Esophagus muscularis mucosa (tissue), 4 donors: ENCODE results near the gene NEK5. TPM values are rescaled to one million over a fixed set of nuclear protein-coding genes. Genes with fewer than 3 reads are reported as not detected.

ENCODE experiments used
- DNase-seq: peaks from one replicate; pipeline ENCODE4 v3.0.0-alpha.2; 2017; ENCODE audit errors: extremely low spot score
- H3K27ac ChIP-seq, 4 donors: fragments of 200-600 bp; sonication (generic); replicated peaks in 1 of 4; 1 replicate in 3 of 4; 2 replicates in 1 of 4; pipeline ENCODE4 v1.5.1; 2016 to 2019; ENCODE audit warnings: mild to moderate bottlenecking in 1 of 4
- H3K27me3 ChIP-seq, 4 donors: fragments of 200-600 bp; sonication (generic); one replicate each; pipeline versions ENCODE4 v1.5.1 to v1.6.0; 2016 to 2019
- H3K36me3 ChIP-seq, 4 donors: fragments of 200-600 bp; sonication (generic); one replicate each; pipeline ENCODE4 v1.5.1; 2016 to 2019
- H3K4me1 ChIP-seq, 4 donors: fragments of 200-600 bp; sonication (generic); one replicate each; pipeline ENCODE4 v1.5.1; 2016 to 2019
- H3K4me3 ChIP-seq, 4 donors: fragments of 200-600 bp; sonication (generic); 1 replicate in 2 of 4; 2 replicates in 2 of 4; pipeline ENCODE4 v1.5.1; 2016 to 2019; ENCODE audit warnings: mild to moderate bottlenecking in 4 of 4, moderate library complexity in 1 of 4
- H3K9me3 ChIP-seq, 4 donors: fragments of 200-600 bp; sonication (generic); 1 replicate in 3 of 4; 2 replicates in 1 of 4; pipeline ENCODE4 v1.5.1; 2016 to 2019
- EP300 ChIP-seq: sonication (generic); formaldehyde crosslinking; IDR thresholded peaks from one replicate; pipeline ENCODE4 v1.6.1; 2017; ENCODE audit warnings: antibody characterized with exemption
- POLR2A ChIP-seq: fragments of 450-650 bp; IDR thresholded peaks from one replicate; pipeline ENCODE4 v1.6.1; 2017; ENCODE audit warnings: antibody characterized with exemption, moderate library complexity, mild to moderate bottlenecking, low read depth
- POLR2AphosphoS5 ChIP-seq, 2 donors: sonication (generic); formaldehyde crosslinking; IDR thresholded peaks; one replicate each; pipeline ENCODE4 v1.6.1; 2017; ENCODE audit warnings: antibody characterized with exemption in 2 of 2
- WGBS: methylation state at CpG from one replicate; pipeline ENCODE4 v1.1.5; 2018; 5-methylcytosine and 5-hydroxymethylcytosine counted together
- intact Hi-C: fragments of 100-400 bp; cut with DNase I; formaldehyde crosslinking; loops from one replicate; pipeline ENCODE4 v1.15.1; 2023
- total RNA-seq, 4 donors: library from RNA; depleted of rRNA; stranded (reverse); fragments of >200 nt; gene quantifications; one replicate each; pipeline versions ENCODE4 v1.1.0 to v1.2.1, GENCODE V29; 2016
- TF ChIP-seq, protein P1 (sequence below), 3 experiments: fragments of 200-600 bp in 2 of 3; fragments of 450-650 bp in 1 of 3; sonication (generic) in 2 of 3; IDR thresholded peaks; one replicate each; pipeline ENCODE4 v1.5.1; 2017 to 2019; ENCODE audit warnings: antibody characterized with exemption in 3 of 3, mild to moderate bottlenecking in 2 of 3, moderate library complexity in 1 of 3

The NEK5 gene
- total RNA-seq, 4 donors from 2014 or later = 0.17 to 0.34 (median 0.26) TPM; not detected in 1

DNA sequence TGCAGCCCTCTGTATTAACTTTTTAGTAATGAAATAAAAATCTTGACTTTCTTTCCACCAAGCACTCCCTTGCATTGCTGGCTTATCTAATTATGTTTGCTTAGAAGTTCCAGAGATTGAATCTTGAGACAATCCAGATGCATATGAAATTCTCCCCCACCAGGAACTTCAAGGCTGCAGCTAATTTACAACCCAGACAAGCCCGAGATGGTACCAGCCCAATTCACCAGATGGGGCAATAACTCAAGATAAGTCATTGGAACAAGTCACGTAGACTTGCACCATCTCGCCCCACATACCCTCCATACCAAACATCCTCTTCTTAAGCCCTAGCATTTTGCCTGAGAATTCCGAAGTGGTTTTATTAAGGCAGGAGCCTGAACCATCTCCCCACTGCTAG lies 75.4 kb downstream of the NEK5 start:
- TF ChIP-seq EP300 (no peak), POLR2AphosphoS5 (IDR thresholded peaks at IDR 0.05) (no peak), POLR2A (no peak)
- TF ChIP-seq, protein P1, sequence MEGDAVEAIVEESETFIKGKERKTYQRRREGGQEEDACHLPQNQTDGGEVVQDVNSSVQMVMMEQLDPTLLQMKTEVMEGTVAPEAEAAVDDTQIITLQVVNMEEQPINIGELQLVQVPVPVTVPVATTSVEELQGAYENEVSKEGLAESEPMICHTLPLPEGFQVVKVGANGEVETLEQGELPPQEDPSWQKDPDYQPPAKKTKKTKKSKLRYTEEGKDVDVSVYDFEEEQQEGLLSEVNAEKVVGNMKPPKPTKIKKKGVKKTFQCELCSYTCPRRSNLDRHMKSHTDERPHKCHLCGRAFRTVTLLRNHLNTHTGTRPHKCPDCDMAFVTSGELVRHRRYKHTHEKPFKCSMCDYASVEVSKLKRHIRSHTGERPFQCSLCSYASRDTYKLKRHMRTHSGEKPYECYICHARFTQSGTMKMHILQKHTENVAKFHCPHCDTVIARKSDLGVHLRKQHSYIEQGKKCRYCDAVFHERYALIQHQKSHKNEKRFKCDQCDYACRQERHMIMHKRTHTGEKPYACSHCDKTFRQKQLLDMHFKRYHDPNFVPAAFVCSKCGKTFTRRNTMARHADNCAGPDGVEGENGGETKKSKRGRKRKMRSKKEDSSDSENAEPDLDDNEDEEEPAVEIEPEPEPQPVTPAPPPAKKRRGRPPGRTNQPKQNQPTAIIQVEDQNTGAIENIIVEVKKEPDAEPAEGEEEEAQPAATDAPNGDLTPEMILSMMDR (IDR thresholded peaks at IDR 0.05) = no peak
- 83% methylated on average over 4 of the region's 4 CpGs for WGBS
- H3K4me1 ChIP-seq = no peaks in the 10 kb centered on the region
- H3K4me3 ChIP-seq = no peak overlapping the region
- no peaks in the 10 kb centered on the region for H3K27me3 ChIP-seq
- peaks cover 0 to 5% (median 0%) of the 10 kb centered on the region in 4 donors for H3K9me3 ChIP-seq
- DNase-seq = no peak
- no peaks in the 10 kb centered on the region for H3K36me3 ChIP-seq
- no peak overlapping the region for H3K27ac ChIP-seq
- intact Hi-C loops = no loop called here

DNA sequence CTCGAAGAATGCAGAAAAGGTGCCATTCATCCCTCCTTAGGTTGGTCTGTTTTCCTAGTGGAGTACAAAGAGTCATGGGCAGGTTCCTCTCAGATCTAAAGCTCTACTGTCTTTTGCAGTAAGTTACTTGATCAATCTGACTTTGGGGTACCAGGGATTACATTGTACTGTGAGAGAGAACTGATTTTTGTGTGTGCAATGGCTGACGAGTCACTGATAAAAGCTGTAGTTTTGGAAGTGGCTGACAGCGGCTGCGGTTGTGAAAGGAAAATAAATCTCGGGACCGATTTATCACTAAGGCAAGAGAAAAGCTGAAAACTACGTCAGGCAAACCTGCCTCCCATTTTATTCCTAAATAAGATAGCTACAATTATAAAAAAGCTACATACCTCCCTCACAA lies 77.5 kb downstream of the NEK5 start:
- Histone ChIP-seq H3K27ac (no peak overlapping the region), H3K27me3 (no peaks in the 10 kb centered on the region), H3K36me3 (no peaks in the 10 kb centered on the region), H3K9me3 (peaks cover 0 to 5% (median 0%) of the 10 kb centered on the region in 4 donors), H3K4me1 (no peaks in the 10 kb centered on the region), H3K4me3 (no peak overlapping the region)
- intact Hi-C loops = no loop called here
- 78% methylated on average over 7 of the region's 7 CpGs for WGBS
- DNase-seq = no peak
- no peak for TF ChIP-seq EP300
- TF ChIP-seq, protein P1 (IDR thresholded peaks at IDR 0.05) = no peak
- TF ChIP-seq POLR2AphosphoS5 (IDR thresholded peaks at IDR 0.05) = no peak
- no peak for TF ChIP-seq POLR2A

DNA sequence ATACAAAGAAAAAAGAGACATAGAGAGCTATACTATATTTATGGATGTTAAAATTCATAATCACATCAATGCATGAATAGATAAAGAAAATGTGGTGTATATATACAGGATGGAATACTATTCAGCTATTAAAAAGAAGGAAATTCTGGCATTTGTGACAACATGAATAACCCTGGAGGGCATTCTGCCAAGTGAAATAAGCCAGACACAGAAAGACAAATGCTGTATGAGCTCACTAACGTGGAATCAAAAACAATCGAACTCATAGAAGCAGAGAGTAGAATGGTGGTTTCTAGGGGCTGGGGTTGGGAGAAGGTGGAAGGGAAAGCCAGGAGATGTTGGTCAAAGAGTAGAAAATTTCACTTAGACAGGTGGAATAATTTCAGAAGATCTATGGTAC lies 80.4 kb downstream of the NEK5 start:
- Histone ChIP-seq H3K27ac (no peak overlapping the region), H3K4me3 (no peak overlapping the region), H3K27me3 (no peaks in the 10 kb centered on the region), H3K36me3 (no peaks in the 10 kb centered on the region), H3K4me1 (no peaks in the 10 kb centered on the region), H3K9me3 (peaks cover 0 to 5% (median 0%) of the 10 kb centered on the region in 4 donors)
- intact Hi-C loops = no loop called here
- no peak for DNase-seq
- TF ChIP-seq EP300 = no peak
- TF ChIP-seq POLR2A = no peak
- TF ChIP-seq, protein P1 (IDR thresholded peaks at IDR 0.05) = no peak
- TF ChIP-seq POLR2AphosphoS5 (IDR thresholded peaks at IDR 0.05) = no peak
- WGBS = 54% methylated on average over 2 of the region's 2 CpGs

DNA sequence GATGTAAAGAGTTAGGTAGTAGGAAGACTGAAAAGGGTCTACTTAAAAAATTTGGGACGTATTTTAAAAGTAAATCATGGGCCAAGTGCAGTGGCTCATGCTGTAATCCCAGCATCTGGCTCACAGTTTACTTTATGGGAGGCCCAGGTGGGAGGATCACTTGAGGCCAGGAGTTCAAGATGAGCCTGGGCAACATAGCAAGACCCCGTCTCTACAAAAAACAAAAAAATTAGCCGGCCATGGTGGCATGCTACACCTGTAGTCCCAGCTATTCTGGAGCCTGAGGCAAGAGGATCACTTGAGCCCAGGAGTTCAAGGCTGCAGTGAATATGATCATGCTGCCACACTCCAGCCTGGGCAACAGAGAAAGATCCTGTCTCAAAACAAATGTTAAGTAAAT lies 81.4 kb downstream of the NEK5 start:
- H3K4me1 ChIP-seq = no peaks in the 10 kb centered on the region
- WGBS = 84% methylated on average over 3 of the region's 3 CpGs

More for the DNA sequence above, 81.4 kb downstream of the NEK5 start:
- no peaks in the 10 kb centered on the region for H3K36me3 ChIP-seq
- H3K4me3 ChIP-seq = no peak overlapping the region
- H3K27ac ChIP-seq = no peak overlapping the region
- intact Hi-C loops = no loop called here
- TF ChIP-seq POLR2A (no peak), EP300 (no peak), POLR2AphosphoS5 (IDR thresholded peaks at IDR 0.05) (no peak)
- TF ChIP-seq, protein P1 (IDR thresholded peaks at IDR 0.05) = no peak
- peaks cover 0 to 5% (median 0%) of the 10 kb centered on the region in 4 donors for H3K9me3 ChIP-seq
- no peaks in the 10 kb centered on the region for H3K27me3 ChIP-seq
- no peak for DNase-seq
